ENCODE measurements around the gene COG6.

The COG6 gene

DNA sequence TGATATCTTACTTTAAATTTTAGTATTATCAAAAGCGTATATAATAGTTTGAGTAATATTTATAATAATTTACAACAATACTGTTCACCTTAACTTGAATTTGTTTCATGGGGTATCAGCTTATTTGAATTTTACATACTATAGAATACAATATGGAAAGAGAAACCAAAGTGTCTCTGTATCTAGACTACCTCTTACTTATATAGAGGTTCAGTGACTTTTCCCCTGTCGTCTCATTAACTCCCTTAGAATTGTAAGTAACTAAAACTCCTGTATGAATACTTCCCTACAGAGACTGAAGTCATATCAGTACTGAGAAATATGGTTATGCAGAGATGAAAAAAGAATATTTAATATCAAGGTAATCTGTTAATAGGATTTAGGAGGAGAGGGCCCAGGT, 26.8 kb downstream of the COG6 start:
- no peak for DNase-seq (ENCODE audit: low spot score)

DNA sequence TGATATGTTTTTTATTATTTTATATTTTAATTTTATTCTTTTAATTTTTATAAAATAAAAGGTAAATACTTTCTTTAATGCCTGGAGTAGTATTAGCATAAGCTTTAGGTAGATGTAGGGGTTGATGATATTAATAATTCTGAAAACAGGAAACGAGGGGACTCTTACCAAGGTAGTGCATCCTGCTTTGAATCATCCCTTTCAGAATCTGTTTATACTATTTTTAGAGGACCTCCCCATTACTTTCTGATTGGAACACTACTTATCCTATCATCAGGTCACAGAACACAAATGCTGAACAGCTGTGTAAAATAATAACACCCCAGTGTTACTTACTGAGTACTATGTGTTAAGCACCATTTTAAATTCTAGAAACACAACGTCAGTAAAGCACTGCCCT, 27.3 kb downstream of the COG6 start:
- DNase-seq (ENCODE audit: low spot score): no peak

DNA sequence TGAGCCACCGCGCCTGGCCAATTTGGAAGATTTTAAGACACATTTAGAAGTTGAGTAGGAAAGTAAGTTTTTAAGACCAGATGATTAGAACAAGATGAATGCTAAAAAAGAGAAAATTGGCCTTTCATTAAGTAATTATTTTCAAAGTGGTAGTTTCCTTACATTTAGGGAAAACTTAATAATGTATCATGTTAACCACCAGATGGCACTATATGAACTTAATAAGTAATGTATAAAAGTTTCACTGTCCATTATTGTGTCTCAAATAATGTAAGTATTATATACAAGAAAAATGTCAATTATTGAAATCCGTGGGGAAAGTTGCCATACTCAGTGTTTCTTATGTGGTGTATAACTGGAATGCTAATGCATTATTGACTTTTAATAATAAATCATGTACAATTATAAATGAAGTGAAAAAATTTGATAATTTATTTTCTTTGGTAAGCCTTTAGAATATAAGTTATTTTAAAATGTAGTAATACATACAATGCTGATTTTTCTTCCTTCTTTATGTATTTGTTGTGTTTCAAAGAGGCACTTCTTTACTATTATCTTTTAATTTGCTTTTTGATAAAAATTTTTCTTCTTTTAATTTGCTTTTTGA, 29.2 kb downstream of the COG6 start:
- no peak for DNase-seq (ENCODE audit: low spot score)

DNA sequence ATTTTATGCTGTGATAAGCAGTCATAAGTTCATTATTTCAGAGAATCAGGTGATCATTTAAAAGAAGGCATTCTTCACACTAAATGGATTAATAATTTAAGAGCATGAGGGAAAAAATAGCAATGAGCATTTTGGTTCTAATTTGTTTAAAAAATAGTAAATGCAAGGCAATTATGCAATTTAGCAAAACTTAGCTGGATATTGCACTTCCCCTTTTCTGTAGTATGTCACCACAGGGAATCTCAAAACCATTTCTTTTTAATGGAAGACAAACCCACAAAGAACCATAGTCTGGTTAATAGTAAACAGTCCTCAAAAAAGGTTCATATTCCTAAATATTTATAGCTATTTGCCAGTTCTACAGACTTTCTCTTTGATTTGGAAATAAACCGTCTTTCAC, 30.2 kb downstream of the COG6 start:
- no peak for DNase-seq (ENCODE audit: low spot score)

GRCh38 chr13:39688278-39688677, 32.8 kb downstream of the COG6 start:
- DNase-seq (ENCODE audit: low spot score): no peak

GRCh38 chr13:39688699-39689405, 33.4 kb downstream of the COG6 start:
- no peak for DNase-seq (ENCODE audit: low spot score)

DNA sequence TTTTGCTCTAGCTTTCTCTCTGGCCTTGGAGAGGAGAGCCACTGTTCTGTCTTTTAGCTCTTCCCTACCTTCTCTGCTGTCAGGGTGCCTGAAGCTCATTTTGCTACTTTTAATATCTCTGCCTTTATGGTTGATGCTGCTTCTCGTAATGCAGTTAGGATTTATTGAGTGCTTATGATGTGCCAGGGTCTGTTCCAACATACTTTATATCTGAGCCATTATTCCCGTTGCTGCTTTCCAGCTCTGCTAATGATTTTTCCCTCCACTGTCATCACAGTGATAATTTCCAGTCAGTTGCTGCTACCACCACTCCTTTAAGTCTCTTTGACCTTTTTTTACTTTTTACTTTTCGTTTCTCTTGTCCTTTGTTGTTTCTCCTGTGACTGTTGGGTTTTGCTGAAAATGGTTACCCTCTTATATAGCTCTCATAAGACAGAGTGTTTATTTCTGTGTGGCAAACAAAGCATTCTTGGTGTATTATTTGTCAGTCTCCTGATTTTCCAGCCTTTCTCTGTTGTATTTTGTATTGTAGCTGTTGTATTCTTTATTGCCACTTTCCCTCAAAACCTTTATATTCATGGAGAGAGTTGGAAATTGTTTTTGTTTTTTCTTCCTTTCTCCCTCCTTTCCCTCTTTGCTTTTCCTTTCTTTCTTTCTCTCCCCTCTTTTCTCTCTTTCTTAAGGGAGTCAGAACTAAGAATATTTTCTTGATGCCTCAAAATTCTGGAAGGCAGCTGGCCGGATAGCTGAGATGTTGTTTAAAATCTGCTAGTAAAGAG, 37.4 kb downstream of the COG6 start:
- DNase-seq (ENCODE audit: low spot score): no peak

DNA sequence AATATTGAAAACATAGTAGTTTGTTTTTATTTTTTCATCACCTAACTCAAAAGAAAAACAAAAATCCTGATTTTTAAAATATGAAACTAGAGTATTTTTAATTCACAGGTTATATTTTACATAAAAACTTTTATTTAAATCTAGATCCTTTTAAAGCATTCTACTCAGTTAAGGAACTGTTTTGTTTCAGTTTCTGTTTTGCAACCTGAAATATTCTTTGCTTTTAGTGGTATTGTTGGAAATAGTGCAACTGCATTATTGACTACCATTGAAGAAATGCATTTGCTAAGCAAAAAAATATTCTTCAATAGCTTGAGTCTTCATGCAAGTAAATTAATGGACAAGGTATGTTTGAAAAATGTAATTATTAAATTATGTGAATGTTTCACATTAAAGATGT, 43.8 kb downstream of the COG6 start:
- no peak for DNase-seq (ENCODE audit: low spot score)

DNA sequence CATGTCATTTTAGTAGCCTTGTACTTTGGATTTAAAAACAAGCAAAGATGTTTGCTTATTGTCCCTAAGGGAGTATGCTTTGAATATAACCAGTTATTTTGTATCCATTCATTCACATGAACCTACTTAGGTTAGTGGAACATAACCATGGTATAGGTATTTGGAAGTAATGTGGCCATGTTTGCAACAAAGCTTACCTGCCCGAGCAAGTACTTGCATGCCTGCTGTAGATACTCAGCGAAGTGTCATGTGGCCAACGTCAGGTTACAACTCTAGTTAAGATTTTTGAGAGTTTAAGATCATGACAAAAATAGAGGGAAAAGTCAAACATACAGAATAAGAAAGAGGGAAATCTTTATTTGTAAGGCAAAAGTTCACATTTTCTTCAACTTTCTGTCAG, 57.2 kb downstream of the COG6 start:
- no peak for DNase-seq (ENCODE audit: low spot score)

GRCh38 chr13:39729156-39729555, 73.7 kb downstream of the COG6 start:
- no peak for DNase-seq (ENCODE audit: low spot score)

DNA sequence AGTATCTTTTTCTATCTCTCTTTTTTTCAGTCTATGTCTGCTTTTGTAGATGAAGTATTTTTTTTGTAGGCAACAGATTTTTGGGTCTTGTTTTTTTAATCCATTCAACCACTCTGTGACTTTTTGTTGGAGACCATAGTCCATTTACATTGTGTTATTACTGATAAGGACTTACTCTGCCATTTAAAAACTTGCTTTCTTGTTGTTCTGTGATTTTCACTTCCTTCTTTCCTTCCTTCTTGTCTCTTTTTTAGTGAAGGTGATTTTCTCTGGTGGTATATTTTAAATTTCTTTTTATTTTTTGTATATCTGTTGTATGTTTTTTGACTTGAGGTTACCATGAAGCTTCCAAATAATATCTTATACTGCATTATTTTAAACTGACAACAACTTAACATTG, 79.5 kb downstream of the COG6 start:
- DNase-seq (ENCODE audit: low spot score): no peak

DNA sequence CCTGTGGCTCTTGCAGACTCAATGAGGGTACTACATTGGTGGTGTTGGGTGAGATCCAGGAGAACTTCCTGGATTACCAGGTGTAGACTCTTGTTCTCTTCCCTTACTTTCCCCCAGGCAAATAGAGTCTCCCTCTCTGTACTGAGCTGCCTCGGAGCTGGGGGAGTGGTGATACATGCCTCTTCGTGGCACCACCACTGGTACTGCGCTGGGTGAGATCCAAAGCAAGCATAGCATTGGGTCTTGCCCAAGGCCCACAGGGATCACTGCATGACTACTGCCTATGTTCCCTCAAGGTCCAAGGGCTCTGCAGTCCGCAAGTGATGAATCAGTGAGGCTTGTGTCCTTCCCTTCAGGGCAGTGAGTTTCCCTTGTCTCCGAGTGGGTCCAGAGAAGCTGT, 81.6 kb downstream of the COG6 start:
- no peak for DNase-seq (ENCODE audit: low spot score)

GRCh38 chr13:39740761-39741160, 85.3 kb downstream of the COG6 start:
- no peak for DNase-seq (ENCODE audit: low spot score)

DNA sequence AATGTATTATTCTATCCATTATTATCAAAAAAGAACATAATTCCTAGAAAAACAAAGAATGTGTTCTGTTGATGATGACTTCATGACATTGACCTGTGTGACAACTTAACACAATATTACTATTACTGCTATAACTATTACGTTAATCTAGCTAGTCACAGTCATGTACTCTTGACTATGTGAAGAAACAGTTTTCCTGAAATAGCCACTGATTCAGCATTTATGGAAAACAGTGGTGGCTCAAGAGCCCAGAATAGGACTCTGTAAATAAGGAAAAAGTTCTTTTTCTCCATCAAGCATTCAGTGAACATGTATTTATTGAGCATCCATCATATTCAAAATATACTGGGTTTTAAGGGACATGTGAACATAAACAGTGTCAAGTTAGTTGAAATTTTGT, 93.5 kb downstream of the COG6 start:
- DNase-seq (ENCODE audit: low spot score): no peak

DNA sequence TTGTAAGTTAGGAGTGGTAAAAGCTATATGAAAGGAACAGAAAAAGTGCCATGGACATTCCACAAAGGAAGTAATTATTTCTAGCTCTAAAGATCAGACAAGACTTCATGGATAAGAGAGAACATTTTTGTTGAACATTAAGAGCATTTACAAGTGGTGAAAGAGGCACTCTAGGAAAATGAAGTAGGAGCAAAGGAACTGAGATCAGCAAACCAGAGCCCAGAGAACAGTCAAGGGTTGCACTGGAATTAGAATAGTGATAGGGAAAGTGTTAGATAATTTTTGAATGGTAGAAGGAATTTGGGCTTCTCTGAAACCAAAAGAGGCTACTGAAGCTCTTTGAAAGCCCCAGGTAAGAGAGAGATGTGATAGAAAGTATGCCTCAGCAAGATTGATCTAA, 94.1 kb downstream of the COG6 start:
- DNase-seq (ENCODE audit: low spot score): no peak

DNA sequence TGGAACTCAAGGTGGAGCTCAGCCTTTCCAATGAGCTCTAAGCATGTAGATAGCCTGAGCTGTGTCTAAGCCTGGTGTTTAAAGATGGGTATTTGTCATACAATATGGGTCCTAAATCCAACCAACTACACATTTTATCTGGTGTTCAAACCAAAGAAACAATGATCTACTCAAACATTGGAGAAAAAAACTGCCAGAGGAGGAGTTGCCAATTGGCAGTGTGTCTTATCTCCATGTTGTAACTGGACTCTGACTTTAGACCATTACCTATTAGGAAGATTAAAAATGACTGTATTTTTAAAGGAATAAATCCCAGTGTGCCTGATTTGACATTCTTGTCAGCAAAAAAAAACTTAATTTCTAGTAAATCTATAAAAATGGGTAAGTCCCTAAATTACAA, 96.3 kb downstream of the COG6 start:
- DNase-seq (ENCODE audit: low spot score): no peak

DNA sequence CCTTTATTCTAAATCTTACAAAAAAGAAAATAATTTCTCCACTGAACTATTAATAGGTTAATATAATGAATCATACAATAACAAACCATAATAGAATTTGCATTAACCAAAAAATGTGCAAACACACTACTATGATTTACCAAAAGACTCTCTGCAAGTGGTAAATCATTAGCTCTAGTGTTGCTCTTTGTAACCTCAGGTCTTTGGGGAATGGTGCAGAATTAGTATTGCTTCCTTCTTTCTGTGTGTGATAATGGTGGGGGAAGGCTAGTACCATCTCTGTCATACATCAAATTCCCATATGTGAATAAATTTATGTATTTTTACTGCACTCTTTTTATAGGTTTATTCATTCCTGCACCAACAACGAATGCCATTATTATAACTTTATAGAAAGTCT, 105.1 kb downstream of the COG6 start:
- no peak for DNase-seq (ENCODE audit: low spot score)

- no peak for DNase-seq (ENCODE audit: low spot score)
Observed at GRCh38 chr13:39765801-39766463, 110.5 kb downstream of the COG6 start.

DNA sequence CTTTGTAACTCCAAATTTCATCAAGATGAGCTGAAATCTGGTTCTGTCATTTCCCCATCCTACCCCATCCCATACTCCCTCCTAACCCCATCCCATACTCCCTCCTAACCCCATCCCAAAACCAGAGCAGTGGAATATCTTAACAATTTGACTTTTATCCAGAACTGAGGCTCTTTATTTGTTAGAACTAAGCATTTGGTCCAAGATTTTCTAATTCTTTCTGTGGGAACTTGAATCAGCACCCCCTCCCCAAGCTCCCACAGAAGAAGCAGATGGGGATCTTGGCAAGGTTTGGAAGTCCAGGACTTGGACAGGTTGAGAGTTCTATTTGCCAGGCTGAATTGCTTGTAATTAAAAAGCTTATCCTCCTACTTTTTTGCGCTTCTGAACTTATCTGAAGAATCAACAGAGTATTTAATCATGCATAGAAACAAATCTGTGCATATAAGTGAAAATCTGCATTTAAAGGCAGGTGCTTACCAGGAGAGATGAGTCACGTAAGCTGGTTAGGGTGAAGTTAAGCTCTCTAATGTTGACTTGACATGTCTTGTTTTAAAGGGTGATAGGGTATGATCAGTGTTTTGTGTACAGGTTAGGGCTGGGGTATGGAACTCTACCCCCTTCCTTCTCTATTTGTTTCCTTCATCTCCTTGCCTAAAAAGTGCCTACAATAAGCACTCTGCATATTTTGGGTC, 111.1 kb downstream of the COG6 start:
- DNase-seq (ENCODE audit: low spot score): no peak

GRCh38 chr13:39767791-39768517, 112.5 kb downstream of the COG6 start:
- no peak for DNase-seq (ENCODE audit: low spot score)

- DNase-seq (ENCODE audit: low spot score): no peak
Observed at GRCh38 chr13:39768962-39769361, 113.5 kb downstream of the COG6 start.

Measured in HuH-7.5 (cell line).